ENCODE results near the gene CST9. TPM values are rescaled to one million over a fixed set of nuclear protein-coding genes. Genes with fewer than 3 reads are reported as not detected.

The CST9 gene
- total RNA-seq, 1 experiment from 2014 or later = not detected

- CTCF ChIA-PET = no interaction called here
- Histone ChIP-seq H3K27ac (ENCODE audit: low read length) (no peak overlapping the region), H3K36me3 (ENCODE audit: control insufficient read depth, insufficient read depth, low read length) (no peaks in the 10 kb centered on the region), H3K4me3 (ENCODE audit: low read depth in 2 of 2, low read length in 2 of 2) (no peak overlapping the region), H3K27me3 (ENCODE audit: control insufficient read depth, insufficient read depth, low read length) (no peaks in the 10 kb centered on the region), H3K4me1 (ENCODE audit: control insufficient read depth, insufficient read depth, low read length) (no peaks in the 10 kb centered on the region), H3K9me3 (ENCODE audit: control insufficient read depth, insufficient read depth, low read depth, low read length) (no peaks in the 10 kb centered on the region)
- in situ Hi-C loops (cut with HindIII; ENCODE audit: low pct_unique_long_range_greater_than_20kb, low sequenced_read_pairs) (no loop called here), intact Hi-C loops (cut with micrococcal nuclease; ENCODE audit: unreplicated experiment) (no loop called here)
- POLR2A ChIA-PET = no interaction called here
- DNase-seq (ENCODE audit: low read depth, low spot score) (no peak), ATAC-seq (no peak)
- TF ChIP-seq SIN3A (IDR thresholded peaks at IDR 0.05; ENCODE audit: borderline replicate concordance, insufficient read depth, low read depth, low read length) (no peak), TCF7L2 (IDR thresholded peaks at IDR 0.05; ENCODE audit: low read depth, low read length) (no peak), CTCF (IDR thresholded peaks at IDR 0.05) (no peak), POLR2AphosphoS5 (IDR thresholded peaks at IDR 0.05; ENCODE audit: low read depth, low read length) (no peak), REST (IDR thresholded peaks at IDR 0.05; ENCODE audit: insufficient read depth in 1 of 2, low read depth in 2 of 2, low read length in 1 of 2) (no peak)
- no TSS peak for BruUV-seq (replicated peaks)
Observed at GRCh38 chr20:23628402-23629016, 22.8 kb upstream of the CST9 start.

GRCh38 chr20:23627501-23627900 lies 21.8 kb upstream of the CST9 start:
- no peak for ATAC-seq
- ChIA-PET CTCF (no interaction called here), POLR2A (interaction anchor here (0.6 to 0.7 kb wide), 2 partner anchors 880 to 1628 kb away, joined by 3 read pairs; no protein-coding TSS in a partner anchor)
- Histone ChIP-seq H3K4me1 (ENCODE audit: control insufficient read depth, insufficient read depth, low read length) (no peaks in the 10 kb centered on the region), H3K4me3 (ENCODE audit: low read depth in 2 of 2, low read length in 2 of 2) (no peak overlapping the region), H3K36me3 (ENCODE audit: control insufficient read depth, insufficient read depth, low read length) (no peaks in the 10 kb centered on the region), H3K9me3 (ENCODE audit: control insufficient read depth, insufficient read depth, low read depth, low read length) (no peaks in the 10 kb centered on the region), H3K27me3 (ENCODE audit: control insufficient read depth, insufficient read depth, low read length) (no peaks in the 10 kb centered on the region), H3K27ac (ENCODE audit: low read length) (no peak overlapping the region)
- in situ Hi-C loops (cut with HindIII; ENCODE audit: low pct_unique_long_range_greater_than_20kb, low sequenced_read_pairs) (no loop called here), intact Hi-C loops (cut with micrococcal nuclease; ENCODE audit: unreplicated experiment) (no loop called here)
- no TSS peak for BruUV-seq (replicated peaks)
- TF ChIP-seq SIN3A (IDR thresholded peaks at IDR 0.05; ENCODE audit: borderline replicate concordance, insufficient read depth, low read depth, low read length) (no peak), REST (IDR thresholded peaks at IDR 0.05; ENCODE audit: insufficient read depth in 1 of 2, low read depth in 2 of 2, low read length in 1 of 2) (no peak)
- DNase-seq (ENCODE audit: low read depth, low spot score) = no peak

All from Panc1 (cell line).